ENCODE results near the gene TEC.

DNA sequence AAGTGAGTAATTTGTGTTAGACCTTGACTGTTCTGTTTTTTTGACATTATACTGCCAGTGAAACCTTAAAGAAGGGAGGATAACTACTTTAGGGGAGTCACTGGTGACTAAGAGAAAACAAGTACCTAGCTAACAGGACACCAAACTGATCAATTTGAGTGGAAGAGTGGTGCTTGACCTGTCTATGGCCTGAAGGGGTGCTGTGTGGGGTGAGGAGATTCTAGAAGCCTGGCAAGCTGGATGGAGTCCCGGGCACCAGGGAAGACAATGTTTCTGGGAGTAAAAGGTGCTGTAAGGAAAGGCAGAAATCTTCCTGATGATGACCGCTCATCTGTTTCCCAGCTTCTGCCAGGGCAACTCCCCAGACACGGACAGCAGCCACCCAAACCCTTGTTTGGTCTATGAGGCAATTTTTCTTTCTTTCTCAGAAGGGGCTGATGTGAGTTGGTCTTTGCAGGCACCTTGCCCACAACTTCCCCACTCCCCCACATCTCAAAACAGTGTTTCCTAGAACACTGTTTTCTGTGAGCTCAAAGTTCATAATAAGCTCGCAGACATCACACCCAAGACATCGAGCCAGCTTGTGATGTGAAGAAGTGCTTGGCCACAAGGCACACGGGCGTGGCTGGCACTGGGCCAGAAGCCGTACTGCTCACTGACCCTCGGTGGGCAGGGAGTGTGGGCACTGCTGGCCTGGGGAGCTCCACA, 140.2 kb downstream of the TEC start:
- TF ChIP-seq, protein P1, sequence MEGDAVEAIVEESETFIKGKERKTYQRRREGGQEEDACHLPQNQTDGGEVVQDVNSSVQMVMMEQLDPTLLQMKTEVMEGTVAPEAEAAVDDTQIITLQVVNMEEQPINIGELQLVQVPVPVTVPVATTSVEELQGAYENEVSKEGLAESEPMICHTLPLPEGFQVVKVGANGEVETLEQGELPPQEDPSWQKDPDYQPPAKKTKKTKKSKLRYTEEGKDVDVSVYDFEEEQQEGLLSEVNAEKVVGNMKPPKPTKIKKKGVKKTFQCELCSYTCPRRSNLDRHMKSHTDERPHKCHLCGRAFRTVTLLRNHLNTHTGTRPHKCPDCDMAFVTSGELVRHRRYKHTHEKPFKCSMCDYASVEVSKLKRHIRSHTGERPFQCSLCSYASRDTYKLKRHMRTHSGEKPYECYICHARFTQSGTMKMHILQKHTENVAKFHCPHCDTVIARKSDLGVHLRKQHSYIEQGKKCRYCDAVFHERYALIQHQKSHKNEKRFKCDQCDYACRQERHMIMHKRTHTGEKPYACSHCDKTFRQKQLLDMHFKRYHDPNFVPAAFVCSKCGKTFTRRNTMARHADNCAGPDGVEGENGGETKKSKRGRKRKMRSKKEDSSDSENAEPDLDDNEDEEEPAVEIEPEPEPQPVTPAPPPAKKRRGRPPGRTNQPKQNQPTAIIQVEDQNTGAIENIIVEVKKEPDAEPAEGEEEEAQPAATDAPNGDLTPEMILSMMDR (IDR thresholded peaks at IDR 0.05): peak in 2 of 6 experiments; percentile 8 to 27
- no peak for TF ChIP-seq POLR2A (IDR thresholded peaks at IDR 0.05)

Data from thyroid gland (tissue), 4 donors.